Loucy (cell line): Measurements from ENCODE around the gene PPIL1.

ENCODE experiments used
- H2AFZ ChIP-seq: fragments of 200-600 bp; sonication (generic); 2 replicates; pipeline ENCODE4 v1.6.0; 2016; ENCODE audit warnings: antibody characterized with exemption, mild to moderate bottlenecking, low read length, moderate library complexity
- H3F3A ChIP-seq: fragments of 200-600 bp; 2 replicates; pipeline ENCODE4 v1.6.0; 2016; ENCODE audit warnings: antibody characterized with exemption, low read depth, mild to moderate bottlenecking
- H3K27me3 ChIP-seq: fragments of 200-600 bp; sonication (generic); 2 replicates; pipeline ENCODE4 v1.6.1; 2014; ENCODE audit warnings: low read length, mild to moderate bottlenecking; ENCODE audit not compliant: insufficient read depth, poor library complexity, severe bottlenecking
- H3K36me3 ChIP-seq: fragments of 200-600 bp; sonication (generic); 2 replicates; pipeline ENCODE4 v1.6.1; 2016; ENCODE audit warnings: low read length; ENCODE audit not compliant: insufficient read depth
- H3K4me1 ChIP-seq: fragments of 200-600 bp; sonication (generic); 2 replicates; pipeline ENCODE4 v1.5.1; 2014; ENCODE audit warnings: low read length, mild to moderate bottlenecking; ENCODE audit not compliant: insufficient read depth, poor library complexity, severe bottlenecking
- H3K4me2 ChIP-seq: fragments of 200-600 bp; sonication (generic); 2 replicates; pipeline ENCODE4 v1.6.0; 2014; ENCODE audit warnings: antibody characterized with exemption, low read length, low read depth, mild to moderate bottlenecking; ENCODE audit not compliant: poor library complexity, severe bottlenecking
- H3K4me3 ChIP-seq: fragments of 200-600 bp; sonication (generic); 2 replicates; pipeline ENCODE4 v1.5.1; 2014; ENCODE audit warnings: low read length, mild to moderate bottlenecking, mixed read lengths; ENCODE audit not compliant: poor library complexity, severe bottlenecking
- H3K79me2 ChIP-seq: fragments of 200-600 bp; sonication (generic); 2 replicates; pipeline ENCODE4 v1.6.1; 2014; ENCODE audit warnings: low read length; ENCODE audit not compliant: insufficient read depth
- H3K9ac ChIP-seq: fragments of 200-600 bp; sonication (generic); 2 replicates; pipeline ENCODE4 v1.6.0; 2014; ENCODE audit warnings: mild to moderate bottlenecking, low read depth, low read length, moderate library complexity; ENCODE audit not compliant: poor library complexity, severe bottlenecking
- H3K9me2 ChIP-seq: fragments of 200-600 bp; sonication (generic); replicated peaks from 2 replicates; pipeline ENCODE4 v1.6.1; 2016; ENCODE audit warnings: low read depth, low read length, mixed read lengths
- H3K9me3 ChIP-seq: fragments of 200-600 bp; sonication (generic); 2 replicates; pipeline ENCODE4 v1.6.1; 2014; ENCODE audit warnings: mild to moderate bottlenecking, antibody characterized with exemption, low read length, low read depth; ENCODE audit not compliant: insufficient read depth
- H4K20me1 ChIP-seq: fragments of 200-600 bp; sonication (generic); 2 replicates; pipeline ENCODE4 v1.6.0; 2014; ENCODE audit warnings: antibody characterized with exemption, low read length, mild to moderate bottlenecking; ENCODE audit not compliant: insufficient read depth, poor library complexity, severe bottlenecking
- CTCF ChIP-seq: fragments of 200-600 bp; sonication (generic); conservative IDR thresholded peaks from 2 replicates; pipeline ENCODE4 v1.5.1; 2014; ENCODE audit warnings: mild to moderate bottlenecking, antibody characterized with exemption, low read length
- EZH2phosphoT487 ChIP-seq: fragments of 200-600 bp; IDR thresholded peaks from 2 replicates; pipeline ENCODE4 v1.6.1; 2018; ENCODE audit warnings: antibody characterized with exemption, mild to moderate bottlenecking, moderate library complexity, borderline replicate concordance

PPIL1 gene

GRCh38 chr6:36874443-36875249, at the start of gene PPIL1:
Gene PPIL1 (minus strand): TSS chr6:36874803. CDS start chr6:36874772, 31 bp downstream.
- no peak for TF ChIP-seq EZH2phosphoT487
- no peak for TF ChIP-seq CTCF
- no peaks in the 10 kb centered on the region for H4K20me1 ChIP-seq
- H3K36me3 ChIP-seq, result no peaks in the 10 kb centered on the region
- peak within 1 kb of the TSS; percentile 88 for H3K4me3 ChIP-seq
- peaks cover 43% of the 10 kb centered on the region for H3K4me1 ChIP-seq
- peak within 1 kb of the TSS; percentile 89 for H3K4me2 ChIP-seq
- H2AFZ ChIP-seq, result peak within 1 kb of the TSS; percentile 99
- peaks cover 45% of the 10 kb centered on the region for H3K79me2 ChIP-seq
- no peaks in the 10 kb centered on the region for H3K9me2 ChIP-seq
- no peaks in the 10 kb centered on the region for H3F3A ChIP-seq
- H3K27me3 ChIP-seq, result no peaks in the 10 kb centered on the region
- peak within 1 kb of the TSS; percentile 85 for H3K9ac ChIP-seq
- no peaks in the 10 kb centered on the region for H3K9me3 ChIP-seq

- TF ChIP-seq CTCF (no peak), EZH2phosphoT487 (no peak)
- peaks cover 8% of the 10 kb centered on the region; the same call in 1 of the 2 replicates for H3K36me3 ChIP-seq
Measured at GRCh38 chr6:36924131-36924530, 49.5 kb upstream of the PPIL1 start.

DNA sequence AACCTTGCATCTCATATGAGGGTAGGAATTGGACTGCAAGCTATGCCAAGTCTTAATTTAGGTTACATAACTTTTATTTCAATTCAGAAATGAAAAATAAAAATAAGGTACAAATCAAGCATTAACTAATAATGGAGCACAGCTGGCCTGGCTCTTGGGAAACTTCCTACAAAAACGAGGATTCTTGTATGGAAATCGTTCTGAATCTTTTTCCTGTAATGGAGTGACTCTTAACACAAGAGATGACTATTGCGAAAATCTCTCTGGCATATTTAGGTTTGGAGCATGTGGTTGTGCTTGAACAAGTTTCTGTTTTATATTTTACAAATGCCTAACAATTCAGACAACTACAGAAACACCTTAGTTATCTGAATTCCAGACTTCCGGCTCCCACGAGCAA, 45.9 kb upstream of the PPIL1 start:
- TF ChIP-seq CTCF, result no peak
- no peak for TF ChIP-seq EZH2phosphoT487
- Histone ChIP-seq H3K9me2 (no peaks in the 10 kb centered on the region), H4K20me1 (no peaks in the 10 kb centered on the region), H3K36me3 (peaks cover 19% of the 10 kb centered on the region; the same call in 1 of the 2 replicates), H3K9ac (no peak overlapping the region), H3K9me3 (no peaks in the 10 kb centered on the region), H3K4me2 (no peak overlapping the region), H3F3A (no peaks in the 10 kb centered on the region), H3K4me3 (no peak overlapping the region), H3K79me2 (no peaks in the 10 kb centered on the region), H2AFZ (no peak overlapping the region), H3K27me3 (no peaks in the 10 kb centered on the region), H3K4me1 (peaks cover 43% of the 10 kb centered on the region)

More at GRCh38 chr6:36924131-36924530, 49.5 kb upstream of the PPIL1 start:
- no peaks in the 10 kb centered on the region for H3K79me2 ChIP-seq
- H2AFZ ChIP-seq, result no peak overlapping the region
- H3F3A ChIP-seq, result no peaks in the 10 kb centered on the region
- H3K4me2 ChIP-seq, result no peak overlapping the region
- H4K20me1 ChIP-seq, result no peaks in the 10 kb centered on the region
- no peak overlapping the region for H3K4me3 ChIP-seq
- no peaks in the 10 kb centered on the region for H3K27me3 ChIP-seq
- H3K9me2 ChIP-seq, result no peaks in the 10 kb centered on the region
- peaks cover 35% of the 10 kb centered on the region for H3K4me1 ChIP-seq
- no peaks in the 10 kb centered on the region for H3K9me3 ChIP-seq
- H3K9ac ChIP-seq, result no peak overlapping the region
